Endothelial cell of umbilical vein (primary cell): Measurements from ENCODE around the gene SLC25A38. TPM values are rescaled to one million over a fixed set of nuclear protein-coding genes. Genes with fewer than 3 reads are reported as not detected.

Experiments used
- BruUV-seq: library from RNA; stranded (reverse); fragments of 400-500 nt; replicated peaks from 2 replicates; lab custom pipeline; 2021; lab: Mats Ljungman, UMichigan
- CTCF ChIA-PET: fragments of 300-600, 350-600 bp; sonication (Branson Sonifier 250); formaldehyde crosslinking; loops from one replicate; lab custom pipeline; 2021; ENCODE audit warnings: antibody characterized with exemption, inconsistent platforms; lab: Charles Lee
- POLR2A ChIA-PET: fragments of 300-600, 350-600 bp; sonication (Branson Sonifier 250); formaldehyde crosslinking; loops from one replicate; lab custom pipeline; 2021; ENCODE audit warnings: antibody characterized with exemption, inconsistent platforms; lab: Charles Lee
- DNase-seq: peaks from one replicate; pipeline ENCODE4 v3.0.0-alpha.2; 2011; ENCODE audit warnings: low read depth, low spot score
- FAIRE-seq: peaks from 2 replicates; lab custom pipeline; 2011; peaks lifted over from hg19 to GRCh38; lab: Jason Lieb, UNC
- H2AFZ ChIP-seq: 2 replicates; pipeline ENCODE4 v1.6.0; 2012; ENCODE audit warnings: low read depth, low read length, control low read depth, inconsistent platforms
- H3K27ac ChIP-seq: 2 replicates; pipeline ENCODE4 v1.5.1; 2011; ENCODE audit warnings: low read depth, mild to moderate bottlenecking, control low read depth, low read length, moderate library complexity; ENCODE audit not compliant: insufficient read depth
- H3K27me3 ChIP-seq, 2 experiments: 2 replicates each; pipeline versions ENCODE4 v1.6.0 to v1.6.1; 2011; ENCODE audit warnings: low read length in 2 of 2, mixed read lengths in 1 of 2; ENCODE audit not compliant: control insufficient read depth in 2 of 2, insufficient read depth in 2 of 2
- H3K36me3 ChIP-seq, 2 experiments: 2 replicates in 1 of 2; 3 replicates in 1 of 2; pipeline ENCODE4 v1.5.1; 2011; ENCODE audit warnings: low read length in 2 of 2, mild to moderate bottlenecking in 1 of 2, moderate library complexity in 1 of 2; ENCODE audit not compliant: control insufficient read depth in 2 of 2, insufficient read depth in 2 of 2; ENCODE audit errors: extremely low read depth in 1 of 2
- H3K4me1 ChIP-seq: 3 replicates; pipeline ENCODE4 v1.5.1; 2011; ENCODE audit warnings: mild to moderate bottlenecking, low read length; ENCODE audit not compliant: control insufficient read depth, insufficient read depth; ENCODE audit errors: extremely low read depth
- H3K4me2 ChIP-seq: 2 replicates; pipeline ENCODE4 v1.6.1; 2011; ENCODE audit warnings: low read length, control low read depth, mixed read lengths; ENCODE audit not compliant: insufficient read depth
- H3K4me3 ChIP-seq, 3 experiments: fragments of 200-600 bp in 1 of 3; sonication (generic), shearing (Covaris generic) in 1 of 3; replicated peaks in 1 of 3; 2 replicates each; pipeline ENCODE4 v1.5.1; 2011 to 2016; ENCODE audit warnings: control low read depth in 3 of 3, low read length in 3 of 3, mild to moderate bottlenecking in 2 of 3, inconsistent platforms in 1 of 3, low read depth in 1 of 3, moderate library complexity in 1 of 3; ENCODE audit not compliant: insufficient read depth in 1 of 3
- H3K79me2 ChIP-seq: 2 replicates; pipeline ENCODE4 v1.6.0; 2012; ENCODE audit warnings: low read length, inconsistent platforms; ENCODE audit not compliant: control insufficient read depth, insufficient read depth
- H3K9ac ChIP-seq: replicated peaks from 2 replicates; pipeline ENCODE3; 2011; ENCODE audit warnings: low read length, control low read depth; ENCODE audit not compliant: insufficient read depth; ENCODE audit errors: extremely low read depth
- H3K9me1 ChIP-seq: replicated peaks from 3 replicates; pipeline ENCODE4 v1.6.0; 2011; ENCODE audit warnings: mild to moderate bottlenecking, low read length; ENCODE audit not compliant: control insufficient read depth, insufficient read depth; ENCODE audit errors: extremely low read depth
- H3K9me3 ChIP-seq: replicated peaks from 2 replicates; pipeline ENCODE4 v1.5.1; 2012; ENCODE audit warnings: low read length, inconsistent platforms; ENCODE audit not compliant: control insufficient read depth, insufficient read depth
- H4K20me1 ChIP-seq: replicated peaks from 2 replicates; pipeline ENCODE3; 2011; ENCODE audit warnings: mild to moderate bottlenecking, low read length; ENCODE audit not compliant: control insufficient read depth, insufficient read depth; ENCODE audit errors: extremely low read depth
- CTCF ChIP-seq, 2 donors: IDR thresholded peaks; 1 replicate in 1 of 2; 2 replicates in 1 of 2; pipeline ENCODE4 v1.5.1; 2011; ENCODE audit warnings: low read length in 2 of 2, mild to moderate bottlenecking in 2 of 2, moderate library complexity in 2 of 2, control low read depth in 1 of 2, inconsistent platforms in 1 of 2, low read depth in 1 of 2; ENCODE audit not compliant: insufficient read depth in 1 of 2; ENCODE audit errors: extremely low read depth in 1 of 2
- EZH2 ChIP-seq: IDR thresholded peaks from 2 replicates; pipeline ENCODE4 v1.6.1; 2012; ENCODE audit warnings: borderline replicate concordance, low read depth, mild to moderate bottlenecking, moderate library complexity, low read length, inconsistent platforms; ENCODE audit not compliant: severe bottlenecking
- FOS ChIP-seq: IDR thresholded peaks from 2 replicates; pipeline ENCODE4 v1.6.1; 2011; ENCODE audit warnings: mild to moderate bottlenecking, low read length, moderate library complexity, borderline replicate concordance; ENCODE audit not compliant: insufficient read depth
- GATA2 ChIP-seq: IDR thresholded peaks from 2 replicates; pipeline ENCODE4 v1.7.0; 2011; ENCODE audit warnings: low read depth, mild to moderate bottlenecking, moderate library complexity, mixed read lengths, low read length; ENCODE audit not compliant: insufficient read length, insufficient read depth
- JUN ChIP-seq: IDR thresholded peaks from 2 replicates; pipeline ENCODE4 v1.6.1; 2011; ENCODE audit warnings: borderline replicate concordance, low read depth; ENCODE audit not compliant: insufficient read length, insufficient read depth
- MAX ChIP-seq: IDR thresholded peaks from 2 replicates; pipeline ENCODE4 v1.6.1; 2011; ENCODE audit not compliant: insufficient read depth, insufficient read length
- MYC ChIP-seq: IDR thresholded peaks from one replicate; pipeline ENCODE4 v1.6.1; 2011; ENCODE audit warnings: mild to moderate bottlenecking, low read depth, low read length
- POLR2A ChIP-seq: IDR thresholded peaks from 2 replicates; pipeline ENCODE4 v1.6.1; 2012; ENCODE audit warnings: low read depth, mild to moderate bottlenecking, control low read depth, low read length
- POLR2AphosphoS5 ChIP-seq: IDR thresholded peaks from 2 replicates; pipeline ENCODE4 v1.6.1; 2012; ENCODE audit warnings: low read depth, mild to moderate bottlenecking, control low read depth, low read length, moderate library complexity; ENCODE audit not compliant: insufficient read depth
- dilution Hi-C: fragments of 300-500 bp; cut with MboI; formaldehyde crosslinking; loops from one replicate; pipeline ENCODE4 v1.15.0; 2019; ENCODE audit warnings: low sequenced_read_pairs; ENCODE audit not compliant: extremely low pct_ligation_motif_present
- intact Hi-C: fragments of 100-400 bp; cut with micrococcal nuclease; formaldehyde crosslinking; loops from one replicate; pipeline ENCODE4 v1.10.0; 2022
- polyA plus RNA-seq, 4 experiments: library from polyadenylated mRNA; depleted of rRNA in 3 of 4; stranded (reverse) in 3 of 4; unstranded in 1 of 4; fragments of >200 nt; gene quantifications; 2 replicates each; pipeline versions ENCODE4 v1.2.1 to v1.2.3, GENCODE V29; 2011 to 2012; ENCODE audit warnings: missing spikeins in 1 of 4
- total RNA-seq: library from RNA; stranded (reverse); gene quantifications from 2 replicates; pipeline ENCODE4 v1.2.3, GENCODE V29; 2021

Gene SLC25A38
- total and polyA plus RNA-seq, 2 donors (not counting 3 experiments of a cell fraction or from before 2014, with no cell fraction given): 20.0 to 31.1 TPM

DNA sequence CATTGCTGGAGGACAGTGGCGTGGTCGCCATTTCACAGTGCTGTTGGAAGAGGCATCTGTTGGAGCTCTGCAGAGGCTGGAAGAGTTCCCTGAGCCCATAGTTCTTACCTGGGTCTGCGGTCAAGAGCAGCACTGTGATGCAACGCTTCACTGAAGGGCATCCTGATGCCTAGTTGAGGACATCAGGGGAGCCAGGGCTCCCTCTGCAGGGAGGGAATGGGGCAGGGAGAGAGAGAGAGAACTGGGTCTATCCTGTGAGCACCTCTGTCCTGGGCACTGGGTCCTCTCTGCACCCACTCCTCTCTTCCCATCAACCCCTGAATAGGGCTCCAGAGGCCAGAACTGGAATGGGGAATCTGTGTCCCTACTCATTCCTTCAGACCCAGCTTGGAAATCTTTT lies 60.4 kb downstream of the SLC25A38 start:
- H3K9ac ChIP-seq: no peak overlapping the region
- H3K4me2 ChIP-seq: no peak overlapping the region
- ChIA-PET CTCF (interaction anchor here (0.6 to 2.5 kb wide), 5 partner anchors 11 to 281 kb away, joined by 3 to 14 read pairs (median 3); no protein-coding TSS in a partner anchor), POLR2A (no interaction called here)
- H3K4me3 ChIP-seq: no peak overlapping the region
- no peaks in the 10 kb centered on the region for H3K79me2 ChIP-seq
- no peaks in the 10 kb centered on the region for H3K9me3 ChIP-seq
- no peak for TF ChIP-seq MYC
- peak in 1 of 2 donors; percentile 47 for TF ChIP-seq CTCF (IDR thresholded peaks at IDR 0.05; ENCODE audit: extremely low read depth in 1 of 2, insufficient read depth in 1 of 2, low read depth in 1 of 2, low read length in 2 of 2)
- dilution Hi-C loops (no loop called here), intact Hi-C loops (loop anchor here (1.0 kb wide), 1 partner anchor 26 kb away; no protein-coding TSS in a partner anchor)
- DNase-seq: peak; percentile 12
- H3K4me1 ChIP-seq: no peaks in the 10 kb centered on the region
- FAIRE-seq: no peak
- no peaks in the 10 kb centered on the region for H4K20me1 ChIP-seq
- no peak overlapping the region for H2AFZ ChIP-seq
- H3K27me3 ChIP-seq: peaks cover 0 to 2% of the 10 kb centered on the region in 2 experiments
- H3K36me3 ChIP-seq: no peaks in the 10 kb centered on the region
- H3K27ac ChIP-seq: no peak overlapping the region
- BruUV-seq: no TSS peak
- H3K9me1 ChIP-seq: no peaks in the 10 kb centered on the region

DNA sequence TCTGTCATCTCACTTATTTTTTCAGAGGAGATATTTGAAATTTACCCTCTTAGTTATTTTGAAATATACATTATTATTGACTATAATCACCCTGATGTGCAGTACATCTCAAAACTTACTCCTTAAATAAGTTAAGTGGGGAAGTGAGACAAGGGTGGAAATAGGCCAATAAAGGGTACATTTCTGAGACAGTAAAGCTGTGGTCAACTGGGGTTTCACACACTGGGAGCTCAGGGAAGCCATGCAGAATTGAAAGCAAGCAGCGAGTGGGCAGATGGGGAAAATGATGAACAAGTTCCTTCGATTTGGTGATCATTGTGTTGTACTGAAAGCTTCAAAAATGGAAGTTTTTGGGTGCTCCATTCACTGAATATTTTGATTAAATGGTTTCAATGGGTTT lies 62.8 kb downstream of the SLC25A38 start:
- Histone ChIP-seq H3K27me3 (peaks cover 0 to 2% of the 10 kb centered on the region in 2 experiments), H3K4me2 (no peak overlapping the region), H3K27ac (no peak overlapping the region), H3K4me3 (no peak overlapping the region), H3K9me1 (no peaks in the 10 kb centered on the region), H3K79me2 (no peaks in the 10 kb centered on the region), H2AFZ (no peak overlapping the region), H4K20me1 (no peaks in the 10 kb centered on the region), H3K4me1 (no peaks in the 10 kb centered on the region), H3K36me3 (no peaks in the 10 kb centered on the region), H3K9ac (no peak overlapping the region), H3K9me3 (no peaks in the 10 kb centered on the region)
- CTCF ChIA-PET: interaction anchor here (0.7 to 3.7 kb wide), 8 partner anchors 9 to 192 kb away, joined by 3 to 82 read pairs (median 8); no protein-coding TSS in a partner anchor
- intact Hi-C loops (loop anchor here (5.0 kb wide), 1 partner anchor 271 kb away; no protein-coding TSS in a partner anchor), dilution Hi-C loops (no loop called here)
- BruUV-seq: no TSS peak
- FAIRE-seq (no peak), DNase-seq (no peak)
- POLR2A ChIA-PET: no interaction called here
- TF ChIP-seq CTCF (IDR thresholded peaks at IDR 0.05; ENCODE audit: extremely low read depth in 1 of 2, insufficient read depth in 1 of 2, low read depth in 1 of 2, low read length in 2 of 2) (no peak), JUN (no peak), POLR2AphosphoS5 (no peak), GATA2 (no peak), MAX (no peak), MYC (no peak), FOS (no peak), POLR2A (no peak), EZH2 (no peak)
